ENCODE data around the gene LIG3. TPM values are rescaled to one million over a fixed set of nuclear protein-coding genes. Genes with fewer than 3 reads are reported as not detected.

The LIG3 gene
- polyA plus RNA-seq, 1 of the 3 experiments (the other 2 are of a cell fraction): 25.7 TPM

GRCh38 chr17:35017021-35017420 is 36.7 kb downstream of the LIG3 start:
- Histone ChIP-seq H3F3A (replicated peaks; ENCODE audit: insufficient read depth) (peaks cover 10% of the 10 kb centered on the region), H4K20me1 (ENCODE audit: insufficient read depth) (no peaks in the 10 kb centered on the region), H3K9ac (no peak overlapping the region), H3K79me2 (ENCODE audit: insufficient read depth) (no peaks in the 10 kb centered on the region; the same call in 1 of the 2 replicates), H3K27ac (ENCODE audit: low read depth in 2 of 2, low read length in 1 of 2) (no peak overlapping the region), H2AFZ (ENCODE audit: low read depth) (no peak overlapping the region), H3K9me2 (no peaks in the 10 kb centered on the region), H3K4me2 (no peak overlapping the region), H3K27me3 (ENCODE audit: insufficient read depth) (no peaks in the 10 kb centered on the region), H3K4me1 (ENCODE audit: control insufficient read depth in 1 of 2, insufficient read depth in 2 of 2, low read depth in 1 of 2, low read length in 1 of 2) (peaks cover 0 to 9% of the 10 kb centered on the region in 2 experiments; a peak in 2 of 4 replicates), H3K4me3 (ENCODE audit: low read depth in 2 of 2, low read length in 1 of 2) (no peak overlapping the region), H3K36me3 (replicated peaks in 1 of 2; ENCODE audit: control insufficient read depth in 1 of 2, insufficient read depth in 2 of 2, low read length in 1 of 2) (peaks cover 24 to 45% of the 10 kb centered on the region in 2 experiments), H3K9me3 (no peaks in the 10 kb centered on the region)
- ChIA-PET CTCF (no interaction called here), POLR2A (no interaction called here)
- TF ChIP-seq CHD2 (IDR thresholded peaks at IDR 0.05; ENCODE audit: low read length, partially characterized antibody) (no peak), RAD21 (IDR thresholded peaks at IDR 0.05; ENCODE audit: low read length) (no peak), FOXM1 (IDR thresholded peaks at IDR 0.05; ENCODE audit: low read depth) (no peak), SIN3A (IDR thresholded peaks at IDR 0.05; ENCODE audit: borderline replicate concordance, low read depth, low read length) (no peak), ELF1 (IDR thresholded peaks at IDR 0.05) (no peak), REST (IDR thresholded peaks at IDR 0.05; ENCODE audit: low read depth, low read length) (no peak), FOXJ3 (CRISPR knock-in tag; IDR thresholded peaks at IDR 0.05) (no peak), JUND (IDR thresholded peaks at IDR 0.05) (no peak), PBX3 (IDR thresholded peaks at IDR 0.05) (no peak), TAF1 (IDR thresholded peaks at IDR 0.05; ENCODE audit: borderline replicate concordance, low read depth, low read length) (no peak), NFIC (IDR thresholded peaks at IDR 0.05; ENCODE audit: borderline replicate concordance) (no peak), CTCF (IDR thresholded peaks at IDR 0.05) (no peak), ZBTB33 (IDR thresholded peaks at IDR 0.05; ENCODE audit: borderline replicate concordance, low read depth) (no peak), EZH2phosphoT487 (IDR thresholded peaks at IDR 0.05; ENCODE audit: borderline replicate concordance, low read depth) (no peak)
- no peak for DNase-seq
- WGBS (ENCODE audit: low lambda C conversion rate): 91% methylated on average over 4 of the region's 4 CpGs

All from SK-N-SH (cell line).